Liver (tissue), 9 donors: ENCODE measurements around the gene TMEM170B. TPM values are rescaled to one million over a fixed set of nuclear protein-coding genes. Genes with fewer than 3 reads are reported as not detected.

Experiments used
- DNase-seq: peaks from one replicate; pipeline ENCODE4 v3.0.0-alpha.2; 2017; ENCODE audit warnings: low spot score
- H3K27ac ChIP-seq, 2 donors: one replicate each; pipeline ENCODE4 v1.7.0; 2013; ENCODE audit warnings: inconsistent platforms in 2 of 2, low read length in 2 of 2, control low read depth in 1 of 2, low read depth in 1 of 2, mild to moderate bottlenecking in 1 of 2
- H3K27me3 ChIP-seq, 4 donors: one replicate each; pipeline versions ENCODE4 v1.6.1 to v1.7.0; 2013; ENCODE audit warnings: low read length in 3 of 4, inconsistent platforms in 1 of 4, mild to moderate bottlenecking in 1 of 4, moderate library complexity in 1 of 4; ENCODE audit not compliant: control insufficient read depth in 4 of 4, insufficient read depth in 4 of 4
- H3K36me3 ChIP-seq, 4 donors: one replicate each; pipeline versions ENCODE4 v1.6.1 to v1.7.0; 2013; ENCODE audit warnings: low read length in 3 of 4, mild to moderate bottlenecking in 3 of 4, low read depth in 1 of 4, moderate library complexity in 1 of 4; ENCODE audit not compliant: control insufficient read depth in 4 of 4, insufficient read depth in 3 of 4
- H3K4me1 ChIP-seq, 4 donors: one replicate each; pipeline versions ENCODE4 v1.6.1 to v1.7.0; 2013; ENCODE audit warnings: low read length in 3 of 4, mild to moderate bottlenecking in 3 of 4, moderate library complexity in 1 of 4; ENCODE audit not compliant: control insufficient read depth in 4 of 4, insufficient read depth in 4 of 4
- H3K4me3 ChIP-seq, 3 donors: one replicate each; pipeline versions ENCODE4 v1.6.1 to v1.7.0; 2013; ENCODE audit warnings: low read length in 3 of 3, control low read depth in 1 of 3, low read depth in 1 of 3, mild to moderate bottlenecking in 1 of 3
- H3K9ac ChIP-seq, 2 donors: one replicate each; pipeline ENCODE4 v1.7.0; 2013; ENCODE audit warnings: low read length in 2 of 2, mild to moderate bottlenecking in 2 of 2, moderate library complexity in 2 of 2, control low read depth in 1 of 2, low read depth in 1 of 2
- H3K9me3 ChIP-seq, 4 donors: one replicate each; pipeline versions ENCODE4 v1.6.1 to v1.7.0; 2013; ENCODE audit warnings: low read length in 3 of 4; ENCODE audit not compliant: control insufficient read depth in 4 of 4
- ATF3 ChIP-seq: IDR thresholded peaks from 2 replicates; pipeline ENCODE4 v1.6.1; 2016; ENCODE audit warnings: antibody characterized with exemption
- EGR1 ChIP-seq, 2 donors: IDR thresholded peaks; 2 replicates each; pipeline ENCODE4 v1.6.1; 2016 to 2018; ENCODE audit warnings: antibody characterized with exemption in 2 of 2, low read depth in 2 of 2
- GABPA ChIP-seq, 2 donors: IDR thresholded peaks in 1 of 2; conservative IDR thresholded peaks in 1 of 2; 2 replicates each; pipeline ENCODE4 v1.6.1; 2016; ENCODE audit warnings: antibody characterized with exemption in 2 of 2, mild to moderate bottlenecking in 1 of 2, moderate library complexity in 1 of 2
- HNF4A ChIP-seq, 2 donors: conservative IDR thresholded peaks; 2 replicates each; pipeline ENCODE4 v1.6.1; 2016; ENCODE audit warnings: antibody characterized with exemption in 2 of 2, mild to moderate bottlenecking in 2 of 2
- HNF4G ChIP-seq: IDR thresholded peaks from 2 replicates; pipeline ENCODE4 v1.6.1; 2016; ENCODE audit warnings: antibody characterized with exemption
- MAX ChIP-seq: IDR thresholded peaks from 2 replicates; pipeline ENCODE4 v1.6.1; 2016; ENCODE audit warnings: antibody characterized with exemption
- NR2F2 ChIP-seq: IDR thresholded peaks from 2 replicates; pipeline ENCODE4 v1.6.1; 2016; ENCODE audit warnings: antibody characterized with exemption
- RAD21 ChIP-seq, 2 donors: IDR thresholded peaks; 2 replicates each; pipeline ENCODE4 v1.6.1; 2016; ENCODE audit warnings: antibody characterized with exemption in 2 of 2, mild to moderate bottlenecking in 2 of 2
- RXRA ChIP-seq, 2 donors: IDR thresholded peaks; 2 replicates each; pipeline ENCODE4 v1.6.1; 2017 to 2018; ENCODE audit warnings: antibody characterized with exemption in 2 of 2, mild to moderate bottlenecking in 1 of 2
- SP1 ChIP-seq: IDR thresholded peaks from 2 replicates; pipeline ENCODE4 v1.6.1; 2018; ENCODE audit warnings: antibody characterized with exemption, mild to moderate bottlenecking
- TAF1 ChIP-seq: conservative IDR thresholded peaks from 2 replicates; pipeline ENCODE4 v1.6.1; 2016; ENCODE audit warnings: antibody characterized with exemption, mild to moderate bottlenecking
- YY1 ChIP-seq: IDR thresholded peaks from 2 replicates; pipeline ENCODE4 v1.6.1; 2016; ENCODE audit warnings: antibody characterized with exemption, mild to moderate bottlenecking
- WGBS: extraction: QIAGEN DNeasy Blood & Tissue Kit; methylation state at CpG from one replicate; pipeline ENCODE4 v1.1.7; 2013; 5-methylcytosine and 5-hydroxymethylcytosine counted together
- polyA plus RNA-seq, 2 donors: library from polyadenylated mRNA; stranded (reverse) in 1 of 2; unstranded in 1 of 2; fragments of 200-250 nt in 1 of 2; fragments of >200 nt in 1 of 2; fragmentation: Nextera tagmentation in 1 of 2; extraction: Ambion mirVana in 1 of 2; gene quantifications; one replicate each; pipeline versions ENCODE4 v1.2.1 to v1.2.3, GENCODE V29; 2013 to 2015
- total RNA-seq, 2 donors: library from RNA; depleted of rRNA; stranded (reverse); fragments of >200 nt; gene quantifications; one replicate each; pipeline ENCODE4 v1.2.3, GENCODE V29; 2014
- TF ChIP-seq, protein P1 (sequence below): IDR thresholded peaks from 2 replicates; pipeline ENCODE4 v1.6.1; 2016; ENCODE audit warnings: antibody characterized with exemption, mild to moderate bottlenecking
- TF ChIP-seq, protein P2 (sequence below): fragments of 150-350 bp; IDR thresholded peaks from 2 replicates; pipeline ENCODE4 v1.5.1; 2017; ENCODE audit warnings: improper control_type of control experiment, low read depth, low read length; ENCODE audit not compliant: missing input control
- donor health status: healthy.
- donor health status: healthy.
- donor health status: healthy.
- donor health status: healthy.
- donor health status: healthy.

TMEM170B gene
- total and polyA plus RNA-seq, 4 donors, result 1.8 to 11.0 (median 6.1) TPM

- no peaks in the 10 kb centered on the region for H3K9me3 ChIP-seq
- DNase-seq, result no peak
- no peak for TF ChIP-seq HNF4G
- TF ChIP-seq RAD21 (IDR thresholded peaks at IDR 0.05), result peak; percentile 85 to 90
- no peak for TF ChIP-seq EGR1 (IDR thresholded peaks at IDR 0.05; ENCODE audit: low read depth in 2 of 2)
- no peak for TF ChIP-seq TAF1
- no peak for TF ChIP-seq MAX
- no peak for TF ChIP-seq YY1
- TF ChIP-seq, protein P1, sequence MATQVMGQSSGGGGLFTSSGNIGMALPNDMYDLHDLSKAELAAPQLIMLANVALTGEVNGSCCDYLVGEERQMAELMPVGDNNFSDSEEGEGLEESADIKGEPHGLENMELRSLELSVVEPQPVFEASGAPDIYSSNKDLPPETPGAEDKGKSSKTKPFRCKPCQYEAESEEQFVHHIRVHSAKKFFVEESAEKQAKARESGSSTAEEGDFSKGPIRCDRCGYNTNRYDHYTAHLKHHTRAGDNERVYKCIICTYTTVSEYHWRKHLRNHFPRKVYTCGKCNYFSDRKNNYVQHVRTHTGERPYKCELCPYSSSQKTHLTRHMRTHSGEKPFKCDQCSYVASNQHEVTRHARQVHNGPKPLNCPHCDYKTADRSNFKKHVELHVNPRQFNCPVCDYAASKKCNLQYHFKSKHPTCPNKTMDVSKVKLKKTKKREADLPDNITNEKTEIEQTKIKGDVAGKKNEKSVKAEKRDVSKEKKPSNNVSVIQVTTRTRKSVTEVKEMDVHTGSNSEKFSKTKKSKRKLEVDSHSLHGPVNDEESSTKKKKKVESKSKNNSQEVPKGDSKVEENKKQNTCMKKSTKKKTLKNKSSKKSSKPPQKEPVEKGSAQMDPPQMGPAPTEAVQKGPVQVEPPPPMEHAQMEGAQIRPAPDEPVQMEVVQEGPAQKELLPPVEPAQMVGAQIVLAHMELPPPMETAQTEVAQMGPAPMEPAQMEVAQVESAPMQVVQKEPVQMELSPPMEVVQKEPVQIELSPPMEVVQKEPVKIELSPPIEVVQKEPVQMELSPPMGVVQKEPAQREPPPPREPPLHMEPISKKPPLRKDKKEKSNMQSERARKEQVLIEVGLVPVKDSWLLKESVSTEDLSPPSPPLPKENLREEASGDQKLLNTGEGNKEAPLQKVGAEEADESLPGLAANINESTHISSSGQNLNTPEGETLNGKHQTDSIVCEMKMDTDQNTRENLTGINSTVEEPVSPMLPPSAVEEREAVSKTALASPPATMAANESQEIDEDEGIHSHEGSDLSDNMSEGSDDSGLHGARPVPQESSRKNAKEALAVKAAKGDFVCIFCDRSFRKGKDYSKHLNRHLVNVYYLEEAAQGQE, result no peak
- TF ChIP-seq RXRA (IDR thresholded peaks at IDR 0.05), result no peak
- TF ChIP-seq, protein P2, sequence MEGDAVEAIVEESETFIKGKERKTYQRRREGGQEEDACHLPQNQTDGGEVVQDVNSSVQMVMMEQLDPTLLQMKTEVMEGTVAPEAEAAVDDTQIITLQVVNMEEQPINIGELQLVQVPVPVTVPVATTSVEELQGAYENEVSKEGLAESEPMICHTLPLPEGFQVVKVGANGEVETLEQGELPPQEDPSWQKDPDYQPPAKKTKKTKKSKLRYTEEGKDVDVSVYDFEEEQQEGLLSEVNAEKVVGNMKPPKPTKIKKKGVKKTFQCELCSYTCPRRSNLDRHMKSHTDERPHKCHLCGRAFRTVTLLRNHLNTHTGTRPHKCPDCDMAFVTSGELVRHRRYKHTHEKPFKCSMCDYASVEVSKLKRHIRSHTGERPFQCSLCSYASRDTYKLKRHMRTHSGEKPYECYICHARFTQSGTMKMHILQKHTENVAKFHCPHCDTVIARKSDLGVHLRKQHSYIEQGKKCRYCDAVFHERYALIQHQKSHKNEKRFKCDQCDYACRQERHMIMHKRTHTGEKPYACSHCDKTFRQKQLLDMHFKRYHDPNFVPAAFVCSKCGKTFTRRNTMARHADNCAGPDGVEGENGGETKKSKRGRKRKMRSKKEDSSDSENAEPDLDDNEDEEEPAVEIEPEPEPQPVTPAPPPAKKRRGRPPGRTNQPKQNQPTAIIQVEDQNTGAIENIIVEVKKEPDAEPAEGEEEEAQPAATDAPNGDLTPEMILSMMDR, result peak; percentile 72
- TF ChIP-seq SP1, result no peak
- no peak for TF ChIP-seq ATF3
- no peak overlapping the region for H3K9ac ChIP-seq
- no peak overlapping the region for H3K4me3 ChIP-seq
- H3K27ac ChIP-seq, result no peak overlapping the region
- no peaks in the 10 kb centered on the region for H3K36me3 ChIP-seq
- peaks cover 0 to 7% (median 3%) of the 10 kb centered on the region in 4 donors for H3K4me1 ChIP-seq
- H3K27me3 ChIP-seq, result no peaks in the 10 kb centered on the region
- WGBS, result 25% methylated on average over 1 of the region's 1 CpG
These were observed 48.0 kb downstream of the TMEM170B start for GRCh38 chr6:11585426-11586016.

GRCh38 chr6:11586117-11586516, 48.6 kb downstream of the TMEM170B start:
- Histone ChIP-seq H3K4me1 (peaks cover 0 to 7% (median 3%) of the 10 kb centered on the region in 4 donors), H3K27me3 (no peaks in the 10 kb centered on the region), H3K4me3 (no peak overlapping the region), H3K9ac (no peak overlapping the region), H3K9me3 (no peaks in the 10 kb centered on the region), H3K27ac (no peak overlapping the region), H3K36me3 (no peaks in the 10 kb centered on the region)
- no peak for DNase-seq
- WGBS, result 68% methylated on average over 4 of the region's 4 CpGs
- peak; percentile 31 to 33 for TF ChIP-seq HNF4A (conservative IDR thresholded peaks at IDR 0.05)
- no peak for TF ChIP-seq GABPA (IDR thresholded peaks at IDR 0.05 in 1 of 2, conservative IDR thresholded peaks at IDR 0.05 in 1 of 2)
- no peak for TF ChIP-seq NR2F2
- TF ChIP-seq RAD21 (IDR thresholded peaks at IDR 0.05), result peak in 1 of 2 donors; percentile 4
- peak in 1 of 2 donors; percentile 47 for TF ChIP-seq RXRA (IDR thresholded peaks at IDR 0.05)
- TF ChIP-seq SP1, result peak; percentile 21
- no peak for TF ChIP-seq EGR1 (IDR thresholded peaks at IDR 0.05; ENCODE audit: low read depth in 2 of 2)
- peak; percentile 15 for TF ChIP-seq YY1
- TF ChIP-seq, protein P1, result no peak
